Bronchial epithelial cell (primary cell): Measurements from ENCODE around the gene ATP1A4. TPM values are rescaled to one million over a fixed set of nuclear protein-coding genes. Genes with fewer than 3 reads are reported as not detected.

Experiments
- DNase-seq: peaks from one replicate; pipeline ENCODE4 v3.0.0-alpha.2; 2010; ENCODE audit warnings: low read depth
- FAIRE-seq: peaks from 2 replicates; lab custom pipeline; 2011; peaks lifted over from hg19 to GRCh38; lab: Jason Lieb, UNC
- H3K27me3 ChIP-seq: 2 replicates; pipeline ENCODE4 v1.5.1; 2011; ENCODE audit warnings: low read length; ENCODE audit not compliant: control insufficient read depth, insufficient read depth
- H3K36me3 ChIP-seq: 2 replicates; pipeline ENCODE4 v1.5.1; 2011; ENCODE audit warnings: low read length; ENCODE audit not compliant: control insufficient read depth, insufficient read depth
- H3K4me3 ChIP-seq: 2 replicates; pipeline ENCODE4 v1.5.1; 2011; ENCODE audit warnings: mild to moderate bottlenecking, low read depth, low read length, control low read depth
- CTCF ChIP-seq: IDR thresholded peaks from 2 replicates; pipeline ENCODE4 v1.5.1; 2011; ENCODE audit warnings: mild to moderate bottlenecking, moderate library complexity, low read length, control low read depth, inconsistent platforms; ENCODE audit not compliant: insufficient read depth, severe bottlenecking
- total RNA-seq: library from RNA; depleted of rRNA; stranded (reverse); fragments of >200 nt; gene quantifications from 2 replicates; pipeline ENCODE4 v1.2.1, GENCODE V29; 2014

The ATP1A4 gene
- total RNA-seq, 1 donor from 2014 or later = not detected

GRCh38 chr1:160159846-160160245 is 8.4 kb downstream of the ATP1A4 start:
- H3K4me3 ChIP-seq = no peak overlapping the region
- DNase-seq = no peak
- no peak for FAIRE-seq
- H3K36me3 ChIP-seq = no peaks in the 10 kb centered on the region
- H3K27me3 ChIP-seq = no peaks in the 10 kb centered on the region
- TF ChIP-seq CTCF = no peak

GRCh38 chr1:160161965-160162705 is 10.7 kb downstream of the ATP1A4 start:
- DNase-seq (no peak), FAIRE-seq (no peak)
- TF ChIP-seq CTCF = peak; percentile 34
- Histone ChIP-seq H3K36me3 (no peaks in the 10 kb centered on the region), H3K4me3 (no peak overlapping the region), H3K27me3 (peaks cover 3% of the 10 kb centered on the region)

GRCh38 chr1:160162931-160163330 is 11.5 kb downstream of the ATP1A4 start:
- Histone ChIP-seq H3K4me3 (no peak overlapping the region), H3K36me3 (no peaks in the 10 kb centered on the region), H3K27me3 (peaks cover 3% of the 10 kb centered on the region)
- FAIRE-seq (no peak), DNase-seq (no peak)
- TF ChIP-seq CTCF = no peak

GRCh38 chr1:160163615-160164014 is 12.2 kb downstream of the ATP1A4 start:
- DNase-seq (peak; percentile 20), FAIRE-seq (no peak)
- Histone ChIP-seq H3K27me3 (peaks cover 3% of the 10 kb centered on the region), H3K36me3 (no peaks in the 10 kb centered on the region), H3K4me3 (no peak overlapping the region)
- peak; percentile 32 for TF ChIP-seq CTCF

GRCh38 chr1:160164121-160164520 is 12.7 kb downstream of the ATP1A4 start:
- FAIRE-seq = no peak
- no peak for DNase-seq
- peaks cover 3% of the 10 kb centered on the region for H3K27me3 ChIP-seq
- TF ChIP-seq CTCF = no peak
- no peak overlapping the region for H3K4me3 ChIP-seq
- H3K36me3 ChIP-seq = no peaks in the 10 kb centered on the region
